Stomach (tissue), 4 donors: ENCODE results near the gene CCDC183.

Source experiments
- POLR2A ChIP-seq, 4 donors: fragments of 450-650 bp; IDR thresholded peaks; one replicate each; pipeline ENCODE4 v1.6.1; 2016; ENCODE audit warnings: antibody characterized with exemption in 4 of 4, control low read depth in 2 of 4, mild to moderate bottlenecking in 1 of 4, moderate library complexity in 1 of 4
- TF ChIP-seq, protein P1 (sequence below), 7 experiments: fragments of 450-650 bp in 4 of 7; fragments of 200-600 bp in 3 of 7; sonication (generic) in 3 of 7; IDR thresholded peaks; one replicate each; pipeline ENCODE4 v1.5.1; 2016 to 2019; ENCODE audit warnings: antibody characterized with exemption in 7 of 7, control low read depth in 2 of 7, mild to moderate bottlenecking in 1 of 7

DNA sequence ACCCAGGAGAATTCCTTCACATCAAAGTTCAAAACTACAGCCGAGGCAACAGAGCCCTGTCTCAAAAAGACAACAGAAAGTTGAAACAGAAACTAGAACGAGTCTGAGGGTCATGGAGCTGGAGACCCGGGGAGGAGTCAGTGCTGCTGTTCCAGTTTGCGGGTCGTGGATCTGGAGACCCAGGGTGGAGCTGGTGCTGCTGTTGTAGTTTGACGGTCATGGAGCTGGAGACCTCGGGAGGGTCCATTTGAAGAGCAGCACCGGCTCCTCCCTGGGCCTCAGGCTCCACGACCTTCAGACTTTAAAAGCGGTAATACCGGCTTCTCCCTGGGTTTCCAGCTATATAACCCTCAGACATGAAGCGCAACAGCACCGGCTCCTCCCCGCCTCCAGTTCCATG lies 18.8 kb upstream of the CCDC183 start:
- TF ChIP-seq, protein P1, sequence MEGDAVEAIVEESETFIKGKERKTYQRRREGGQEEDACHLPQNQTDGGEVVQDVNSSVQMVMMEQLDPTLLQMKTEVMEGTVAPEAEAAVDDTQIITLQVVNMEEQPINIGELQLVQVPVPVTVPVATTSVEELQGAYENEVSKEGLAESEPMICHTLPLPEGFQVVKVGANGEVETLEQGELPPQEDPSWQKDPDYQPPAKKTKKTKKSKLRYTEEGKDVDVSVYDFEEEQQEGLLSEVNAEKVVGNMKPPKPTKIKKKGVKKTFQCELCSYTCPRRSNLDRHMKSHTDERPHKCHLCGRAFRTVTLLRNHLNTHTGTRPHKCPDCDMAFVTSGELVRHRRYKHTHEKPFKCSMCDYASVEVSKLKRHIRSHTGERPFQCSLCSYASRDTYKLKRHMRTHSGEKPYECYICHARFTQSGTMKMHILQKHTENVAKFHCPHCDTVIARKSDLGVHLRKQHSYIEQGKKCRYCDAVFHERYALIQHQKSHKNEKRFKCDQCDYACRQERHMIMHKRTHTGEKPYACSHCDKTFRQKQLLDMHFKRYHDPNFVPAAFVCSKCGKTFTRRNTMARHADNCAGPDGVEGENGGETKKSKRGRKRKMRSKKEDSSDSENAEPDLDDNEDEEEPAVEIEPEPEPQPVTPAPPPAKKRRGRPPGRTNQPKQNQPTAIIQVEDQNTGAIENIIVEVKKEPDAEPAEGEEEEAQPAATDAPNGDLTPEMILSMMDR (IDR thresholded peaks at IDR 0.05): no peak
- no peak for TF ChIP-seq POLR2A (IDR thresholded peaks at IDR 0.05)
